HCT116 (cell line): ENCODE results near the gene ADGRA1. TPM values are rescaled to one million over a fixed set of nuclear protein-coding genes. Genes with fewer than 3 reads are reported as not detected.

Source experiments
- ATAC-seq: fragments of 200-7000 bp; cut with Tn5 transposase; 2 replicates; pipeline ENCODE4 v1.9.1; 2020; ENCODE audit warnings: mild to moderate bottlenecking, moderate library complexity
- BruUV-seq: library from RNA; stranded (reverse); fragments of 400-500 nt; replicated peaks from 2 replicates; lab custom pipeline; 2021; lab: Mats Ljungman, UMichigan
- CTCF ChIA-PET: fragments of 300-600 bp; sonication (Branson Sonifier 250); formaldehyde crosslinking; loops from one replicate; lab custom pipeline; 2021; ENCODE audit warnings: antibody characterized with exemption; lab: Charles Lee
- POLR2A ChIA-PET: fragments of 300-600, 350-600 bp; sonication (Branson Sonifier 250); formaldehyde crosslinking; loops from one replicate; lab custom pipeline; 2021; ENCODE audit warnings: antibody characterized with exemption; lab: Charles Lee
- RAD21 ChIA-PET, 2 experiments: fragments of 300-600 bp; sonication (Branson Sonifier 250); formaldehyde crosslinking; loops; one replicate each; lab custom pipeline; 2023; ENCODE audit warnings: low total read pairs in 2 of 2; ENCODE audit not compliant: uncharacterized antibody in 2 of 2, unreplicated experiment in 2 of 2, low non-redundant PET in 1 of 2; lab: Charles Lee
- DNase-seq: peaks from one replicate; pipeline ENCODE4 v3.0.0-alpha.2; 2010; ENCODE audit warnings: low read depth, low spot score
- H2AFZ ChIP-seq: fragments of 200-600 bp; shearing (Covaris generic), sonication (generic); 2 replicates; pipeline ENCODE4 v1.6.1; 2017; ENCODE audit warnings: low read depth, mixed run types, mixed read lengths, antibody characterized with exemption, low read length; ENCODE audit not compliant: poor library complexity, severe bottlenecking
- H3K27ac ChIP-seq: 2 replicates; pipeline ENCODE4 v1.5.1; 2012; ENCODE audit warnings: low read depth, low read length
- H3K27me3 ChIP-seq: fragments of 200-600 bp; sonication (generic); 2 replicates; pipeline ENCODE4 v1.6.1; 2016; ENCODE audit warnings: mixed run types, low read length, mixed read lengths; ENCODE audit not compliant: insufficient read depth
- H3K36me3 ChIP-seq, 2 experiments: fragments of 200-500 bp in 1 of 2; fragments of 200-600 bp in 1 of 2; sonication (Bioruptor generic) in 1 of 2; sonication (generic) in 1 of 2; 2 replicates each; pipeline versions ENCODE4 v1.5.1 to v1.6.1; 2014 to 2016; ENCODE audit warnings: low read length in 2 of 2, inconsistent platforms in 1 of 2, mixed read lengths in 1 of 2, mixed run types in 1 of 2; ENCODE audit not compliant: insufficient read depth in 2 of 2, control insufficient read depth in 1 of 2
- H3K4me1 ChIP-seq, 2 experiments: fragments of 200-600 bp in 1 of 2; sonication (generic) in 1 of 2; 2 replicates each; pipeline versions ENCODE4 v1.5.1 to v1.6.1; 2012 to 2017; ENCODE audit warnings: low read length in 2 of 2, inconsistent platforms in 1 of 2, mild to moderate bottlenecking in 1 of 2, mixed read lengths in 1 of 2, mixed run types in 1 of 2, moderate library complexity in 1 of 2; ENCODE audit not compliant: insufficient read depth in 2 of 2, control insufficient read depth in 1 of 2
- H3K4me2 ChIP-seq: fragments of 200-600 bp; sonication (generic); 2 replicates; pipeline ENCODE4 v1.6.1; 2017; ENCODE audit warnings: mixed run types, low read length, mixed read lengths
- H3K4me3 ChIP-seq, 2 experiments: fragments of 200-600 bp in 1 of 2; sonication (generic) in 1 of 2; replicated peaks in 1 of 2; 2 replicates each; pipeline ENCODE4 v1.5.1; 2011 to 2016; ENCODE audit warnings: low read length in 2 of 2, control low read depth in 1 of 2, low read depth in 1 of 2, mild to moderate bottlenecking in 1 of 2, mixed read lengths in 1 of 2, mixed run types in 1 of 2
- H3K79me2 ChIP-seq: fragments of 200-600 bp; sonication (generic); 2 replicates; pipeline ENCODE4 v1.6.1; 2017; ENCODE audit warnings: mild to moderate bottlenecking, mixed run types, low read length, moderate library complexity, mixed read lengths; ENCODE audit not compliant: insufficient read depth
- H3K9ac ChIP-seq: fragments of 200-600 bp; sonication (generic); 2 replicates; pipeline ENCODE4 v1.6.1; 2016; ENCODE audit warnings: low read length, mixed read lengths
- H3K9me2 ChIP-seq: fragments of 200-600 bp; sonication (generic), shearing (Covaris generic); 2 replicates; pipeline ENCODE4 v1.6.1; 2017; ENCODE audit warnings: mixed run types, mild to moderate bottlenecking, moderate library complexity; ENCODE audit not compliant: insufficient read depth
- H3K9me3 ChIP-seq, 2 experiments: fragments of 200-500 bp in 1 of 2; fragments of 200-600 bp in 1 of 2; sonication (Bioruptor generic) in 1 of 2; sonication (generic) in 1 of 2; 2 replicates each; pipeline ENCODE4 v1.6.1; 2014 to 2017; ENCODE audit warnings: low read length in 2 of 2, mixed read lengths in 2 of 2, inconsistent platforms in 1 of 2, low read depth in 1 of 2, mild to moderate bottlenecking in 1 of 2, mixed run types in 1 of 2, moderate library complexity in 1 of 2; ENCODE audit not compliant: control insufficient read depth in 1 of 2, insufficient read depth in 1 of 2
- H4K20me1 ChIP-seq: fragments of 200-600 bp; sonication (generic), shearing (Covaris generic); 2 replicates; pipeline ENCODE4 v1.6.1; 2017; ENCODE audit warnings: mixed run types, mild to moderate bottlenecking, moderate library complexity; ENCODE audit not compliant: insufficient read depth
- CBX3 ChIP-seq: IDR thresholded peaks from 2 replicates; pipeline ENCODE4 v1.6.1; 2012; ENCODE audit warnings: low read depth
- CEBPB ChIP-seq: IDR thresholded peaks from 2 replicates; pipeline ENCODE4 v1.6.1; 2012; ENCODE audit warnings: low read depth
- CTCF ChIP-seq, 3 experiments: fragments of 200-600 bp in 1 of 3; sonication (generic) in 1 of 3; IDR thresholded peaks in 2 of 3; conservative IDR thresholded peaks in 1 of 3; 2 replicates each; pipeline ENCODE4 v1.5.1; 2012 to 2017; ENCODE audit warnings: low read depth in 2 of 3, low read length in 2 of 3, antibody characterized with exemption in 1 of 3, borderline replicate concordance in 1 of 3, control low read depth in 1 of 3, mild to moderate bottlenecking in 1 of 3, mixed read lengths in 1 of 3, mixed run types in 1 of 3, moderate library complexity in 1 of 3; ENCODE audit not compliant: insufficient read depth in 1 of 3
- EGR1 ChIP-seq: IDR thresholded peaks from 2 replicates; pipeline ENCODE4 v1.6.1; 2012; ENCODE audit warnings: low read depth
- ELF1 ChIP-seq: IDR thresholded peaks from 2 replicates; pipeline ENCODE4 v1.6.1; 2012; ENCODE audit warnings: low read depth, borderline replicate concordance
- EZH2phosphoT487 ChIP-seq: fragments of 200-600 bp; IDR thresholded peaks from 2 replicates; pipeline ENCODE4 v1.6.1; 2018; ENCODE audit warnings: antibody characterized with exemption, borderline replicate concordance
- JUND ChIP-seq: IDR thresholded peaks from 2 replicates; pipeline ENCODE4 v1.6.1; 2012
- MAX ChIP-seq: IDR thresholded peaks from 2 replicates; pipeline ENCODE4 v1.6.1; 2012
- POLR2A ChIP-seq: IDR thresholded peaks from 2 replicates; pipeline ENCODE4 v1.7.0; 2011; ENCODE audit warnings: borderline replicate concordance; ENCODE audit not compliant: insufficient read depth, insufficient read length; ENCODE audit errors: extremely low read depth
- RAD21 ChIP-seq: IDR thresholded peaks from 2 replicates; pipeline ENCODE4 v1.6.1; 2012; ENCODE audit warnings: low read depth, mild to moderate bottlenecking
- SIN3A ChIP-seq: IDR thresholded peaks from 2 replicates; pipeline ENCODE4 v1.6.1; 2012; ENCODE audit warnings: low read depth
- SP1 ChIP-seq: IDR thresholded peaks from 2 replicates; pipeline ENCODE4 v1.6.1; 2012; ENCODE audit warnings: low read depth
- SRF ChIP-seq: IDR thresholded peaks from 2 replicates; pipeline ENCODE4 v1.6.1; 2012; ENCODE audit warnings: low read depth
- TCF7L2 ChIP-seq: IDR thresholded peaks from 2 replicates; pipeline ENCODE4 v1.7.0; 2011; ENCODE audit warnings: borderline replicate concordance, inconsistent platforms; ENCODE audit not compliant: insufficient read depth, insufficient read length; ENCODE audit errors: extremely low read depth
- YY1 ChIP-seq: IDR thresholded peaks from 2 replicates; pipeline ENCODE4 v1.6.1; 2011; ENCODE audit warnings: low read length, low read depth, moderate library complexity, mild to moderate bottlenecking; ENCODE audit not compliant: insufficient replicate concordance; ENCODE audit errors: extremely low read depth
- ZNF274 ChIP-seq: fragments of 200-500 bp; sonication (Bioruptor generic); IDR thresholded peaks from 2 replicates; pipeline ENCODE4 v1.6.1; 2014; ENCODE audit warnings: mild to moderate bottlenecking, low read depth, low read length, inconsistent platforms
- intact Hi-C: fragments of 100-400 bp; cut with micrococcal nuclease; formaldehyde crosslinking; loops from 2 replicates; pipeline ENCODE4 v1.10.0; 2022
- total RNA-seq: library from RNA; stranded (reverse); gene quantifications from one replicate; pipeline ENCODE4 v1.2.1, GENCODE V29; 2021; ENCODE audit not compliant: unreplicated experiment
- TF ChIP-seq, protein P1 (sequence below): IDR thresholded peaks from 2 replicates; pipeline ENCODE4 v1.6.1; 2011; ENCODE audit warnings: mild to moderate bottlenecking, low read length, moderate library complexity; ENCODE audit not compliant: insufficient replicate concordance; ENCODE audit errors: extremely low read depth

Gene ADGRA1
- total RNA-seq, 1 experiment from 2014 or later, result not detected

DNA sequence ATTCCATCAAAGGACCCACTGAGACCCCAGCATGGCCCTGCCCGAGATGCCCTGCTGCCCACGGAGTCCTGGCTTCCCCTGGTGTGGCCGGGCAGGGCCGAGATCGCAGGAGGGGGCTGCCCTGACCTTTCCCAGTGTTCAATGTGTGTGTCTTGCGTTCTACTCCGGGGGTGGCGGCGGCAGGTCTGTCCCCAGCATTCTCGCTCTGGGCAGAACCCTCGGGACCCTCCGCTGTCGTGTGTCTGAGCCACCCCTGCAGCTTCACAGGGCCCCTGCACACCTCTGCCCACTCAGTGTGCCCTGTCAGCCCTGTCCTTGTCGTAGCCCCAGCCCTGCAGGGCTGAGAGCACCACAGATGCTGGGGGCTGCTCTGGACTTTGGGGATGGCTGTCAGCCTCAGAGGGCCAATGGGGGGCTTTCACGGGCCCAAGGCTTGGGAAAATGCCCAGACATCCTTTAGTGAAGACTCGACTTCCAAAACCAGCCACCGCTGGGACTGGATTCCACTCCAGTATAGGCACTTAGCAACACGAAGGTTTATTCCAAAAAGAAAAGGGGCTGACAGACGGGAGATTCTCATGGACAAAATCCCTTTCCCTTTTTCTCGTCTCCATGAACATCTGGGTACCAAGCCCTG, 42.3 kb downstream of the ADGRA1 start:
- CTCF ChIA-PET, result no interaction called here
- TF ChIP-seq TCF7L2 (no peak), JUND (no peak), ELF1 (no peak), RAD21 (no peak), MAX (no peak), SIN3A (no peak)
- TF ChIP-seq, all 23 proteins: peak for 0
- Histone ChIP-seq H3K79me2 (no peaks in the 10 kb centered on the region), H3K4me1 (peaks cover 0 to 4% of the 10 kb centered on the region in 2 experiments; a peak in 2 of 4 replicates), H2AFZ (no peak overlapping the region), H3K27ac (no peak overlapping the region), H3K9me2 (no peaks in the 10 kb centered on the region), H3K9ac (no peak overlapping the region), H3K36me3 (no peaks in the 10 kb centered on the region), H3K27me3 (no peaks in the 10 kb centered on the region), H3K9me3 (no peaks in the 10 kb centered on the region), H4K20me1 (no peaks in the 10 kb centered on the region), H3K4me3 (no peak overlapping the region), H3K4me2 (no peak overlapping the region)
- ATAC-seq (no peak), DNase-seq (no peak)
- BruUV-seq, result no TSS peak
- POLR2A ChIA-PET, result no interaction called here
- RAD21 ChIA-PET, result no interaction called here
- intact Hi-C loops, result no loop called here

GRCh38 chr10:133130602-133131001, 42.9 kb downstream of the ADGRA1 start:
- BruUV-seq, result no TSS peak
- ChIA-PET RAD21 (no interaction called here), CTCF (no interaction called here)

More at GRCh38 chr10:133130602-133131001, 42.9 kb downstream of the ADGRA1 start:
- POLR2A ChIA-PET, result no interaction called here
- H3K27ac ChIP-seq, result no peak overlapping the region
- H3K9me3 ChIP-seq, result no peaks in the 10 kb centered on the region
- H3K4me2 ChIP-seq, result no peak overlapping the region
- ATAC-seq (no peak), DNase-seq (no peak)
- no peaks in the 10 kb centered on the region for H3K27me3 ChIP-seq
- H3K9me2 ChIP-seq, result no peaks in the 10 kb centered on the region
- no peak overlapping the region for H2AFZ ChIP-seq
- TF ChIP-seq CBX3 (no peak), SIN3A (no peak), EGR1 (no peak), YY1 (no peak), CEBPB (no peak), POLR2A (no peak), SP1 (no peak), SRF (no peak), CTCF (IDR thresholded peaks at IDR 0.05 in 2 of 3, conservative IDR thresholded peaks at IDR 0.05 in 1 of 3; ENCODE audit: borderline replicate concordance in 1 of 3, insufficient read depth in 1 of 3, low read depth in 2 of 3, low read length in 2 of 3) (no peak), MAX (no peak), ZNF274 (no peak), EZH2phosphoT487 (no peak), RAD21 (no peak)
- TF ChIP-seq, protein P1, sequence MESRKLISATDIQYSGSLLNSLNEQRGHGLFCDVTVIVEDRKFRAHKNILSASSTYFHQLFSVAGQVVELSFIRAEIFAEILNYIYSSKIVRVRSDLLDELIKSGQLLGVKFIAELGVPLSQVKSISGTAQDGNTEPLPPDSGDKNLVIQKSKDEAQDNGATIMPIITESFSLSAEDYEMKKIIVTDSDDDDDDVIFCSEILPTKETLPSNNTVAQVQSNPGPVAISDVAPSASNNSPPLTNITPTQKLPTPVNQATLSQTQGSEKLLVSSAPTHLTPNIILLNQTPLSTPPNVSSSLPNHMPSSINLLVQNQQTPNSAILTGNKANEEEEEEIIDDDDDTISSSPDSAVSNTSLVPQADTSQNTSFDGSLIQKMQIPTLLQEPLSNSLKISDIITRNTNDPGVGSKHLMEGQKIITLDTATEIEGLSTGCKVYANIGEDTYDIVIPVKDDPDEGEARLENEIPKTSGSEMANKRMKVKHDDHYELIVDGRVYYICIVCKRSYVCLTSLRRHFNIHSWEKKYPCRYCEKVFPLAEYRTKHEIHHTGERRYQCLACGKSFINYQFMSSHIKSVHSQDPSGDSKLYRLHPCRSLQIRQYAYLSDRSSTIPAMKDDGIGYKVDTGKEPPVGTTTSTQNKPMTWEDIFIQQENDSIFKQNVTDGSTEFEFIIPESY, result no peak
- no peak overlapping the region for H3K4me3 ChIP-seq
- H3K9ac ChIP-seq, result no peak overlapping the region
- no peaks in the 10 kb centered on the region for H4K20me1 ChIP-seq
- H3K79me2 ChIP-seq, result no peaks in the 10 kb centered on the region
- intact Hi-C loops, result no loop called here
- H3K4me1 ChIP-seq, result peaks cover 0 to 4% of the 10 kb centered on the region in 2 experiments; a peak in 2 of 4 replicates
- no peaks in the 10 kb centered on the region for H3K36me3 ChIP-seq
